RWPE2 (cell line): Measurements from ENCODE around the gene ALDH1L1.
A peak's percentile ranks its signal among the peaks of the same experiment; 100 is the strongest.

Experiments used
- ATAC-seq: fragments of 200-7000 bp; cut with Tn5 transposase; 3 replicates; pipeline ENCODE4 v1.9.1; 2021; ENCODE audit warnings: low read depth
- DNase-seq: peaks from one replicate; pipeline ENCODE4 v3.0.0-alpha.2; 2020; ENCODE audit warnings: low spot score
- H3K27ac ChIP-seq: fragments of 450-650 bp; 2 replicates; pipeline ENCODE4 v1.5.1; 2017; ENCODE audit warnings: mild to moderate bottlenecking; ENCODE audit not compliant: poor library complexity, severe bottlenecking
- H3K27me3 ChIP-seq: fragments of 250-450 bp; sonication (Bioruptor Pico); 2 replicates; pipeline ENCODE4 v1.5.1; 2021; ENCODE audit warnings: mild to moderate bottlenecking, moderate library complexity; ENCODE audit not compliant: insufficient read depth, poor library complexity, severe bottlenecking
- H3K36me3 ChIP-seq: fragments of 250-450 bp; sonication (Bioruptor Pico); 2 replicates; pipeline ENCODE4 v1.5.1; 2020; ENCODE audit warnings: low read depth, mild to moderate bottlenecking, moderate library complexity
- H3K4me1 ChIP-seq: fragments of 250-450 bp; sonication (Bioruptor Pico); 2 replicates; pipeline ENCODE4 v1.5.1; 2021; ENCODE audit warnings: mild to moderate bottlenecking, moderate library complexity; ENCODE audit not compliant: insufficient read depth, poor library complexity, severe bottlenecking
- H3K4me3 ChIP-seq: fragments of 250-450 bp; sonication (Bioruptor Pico); 2 replicates; pipeline ENCODE4 v1.5.1; 2021; ENCODE audit warnings: mild to moderate bottlenecking, moderate library complexity; ENCODE audit not compliant: severe bottlenecking
- H3K9me3 ChIP-seq: fragments of 250-450 bp; sonication (Bioruptor Pico); 2 replicates; pipeline ENCODE4 v1.5.1; 2021; ENCODE audit warnings: mild to moderate bottlenecking, moderate library complexity; ENCODE audit not compliant: severe bottlenecking
- CTCF ChIP-seq: fragments of 450-650 bp; IDR thresholded peaks from one replicate; pipeline ENCODE4 v1.5.1; 2017; ENCODE audit warnings: mild to moderate bottlenecking, moderate library complexity; ENCODE audit not compliant: poor library complexity, severe bottlenecking

Gene ALDH1L1

GRCh38 chr3:126083913-126084767, 96.2 kb downstream of the ALDH1L1 start, which contains the start of gene SLC41A3:
TSS of gene SLC41A3 (minus strand) at chr3:126084124. CDS start at chr3:126068219, 15,905 bp downstream.
- DNase-seq: peak; percentile 87
- no peaks in the 10 kb centered on the region for H3K27me3 ChIP-seq
- H3K4me1 ChIP-seq: peaks cover 13% of the 10 kb centered on the region
- ATAC-seq: peak; percentile 90
- H3K9me3 ChIP-seq: peaks cover 13% of the 10 kb centered on the region
- H3K36me3 ChIP-seq: no peaks in the 10 kb centered on the region
- peak; percentile 60 for TF ChIP-seq CTCF
- H3K4me3 ChIP-seq: peak within 1 kb of the TSS; percentile 73
- peak within 1 kb of the TSS; percentile 64 for H3K27ac ChIP-seq

GRCh38 chr3:126083511-126083912, 96.9 kb downstream of the ALDH1L1 start:
- H3K4me3 ChIP-seq: peak overlapping the region; percentile 73
- TF ChIP-seq CTCF: no peak
- H3K9me3 ChIP-seq: peaks cover 13% of the 10 kb centered on the region
- H3K4me1 ChIP-seq: peaks cover 13% of the 10 kb centered on the region
- H3K36me3 ChIP-seq: no peaks in the 10 kb centered on the region
- ATAC-seq (peak; percentile 70), DNase-seq (no peak)
- peak overlapping the region; percentile 64 for H3K27ac ChIP-seq
- no peaks in the 10 kb centered on the region for H3K27me3 ChIP-seq

DNA sequence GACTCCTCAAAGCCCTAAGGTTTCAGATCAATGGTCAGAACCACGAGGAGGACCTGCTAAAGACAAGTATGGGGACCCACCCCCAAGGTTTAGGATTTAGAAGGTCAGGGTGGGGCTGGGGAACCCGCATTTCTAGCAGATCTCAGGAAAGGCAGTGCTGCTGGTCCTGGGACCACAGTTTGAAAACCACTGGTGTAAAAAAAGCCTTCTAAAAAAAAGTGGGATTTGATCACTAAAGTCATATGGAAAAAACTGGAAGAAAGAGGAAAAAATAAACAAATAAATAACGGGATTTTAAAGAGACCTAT, 97.3 kb downstream of the ALDH1L1 start:
- TF ChIP-seq CTCF: no peak
- H3K27ac ChIP-seq: peak overlapping the region; percentile 64

DNA sequence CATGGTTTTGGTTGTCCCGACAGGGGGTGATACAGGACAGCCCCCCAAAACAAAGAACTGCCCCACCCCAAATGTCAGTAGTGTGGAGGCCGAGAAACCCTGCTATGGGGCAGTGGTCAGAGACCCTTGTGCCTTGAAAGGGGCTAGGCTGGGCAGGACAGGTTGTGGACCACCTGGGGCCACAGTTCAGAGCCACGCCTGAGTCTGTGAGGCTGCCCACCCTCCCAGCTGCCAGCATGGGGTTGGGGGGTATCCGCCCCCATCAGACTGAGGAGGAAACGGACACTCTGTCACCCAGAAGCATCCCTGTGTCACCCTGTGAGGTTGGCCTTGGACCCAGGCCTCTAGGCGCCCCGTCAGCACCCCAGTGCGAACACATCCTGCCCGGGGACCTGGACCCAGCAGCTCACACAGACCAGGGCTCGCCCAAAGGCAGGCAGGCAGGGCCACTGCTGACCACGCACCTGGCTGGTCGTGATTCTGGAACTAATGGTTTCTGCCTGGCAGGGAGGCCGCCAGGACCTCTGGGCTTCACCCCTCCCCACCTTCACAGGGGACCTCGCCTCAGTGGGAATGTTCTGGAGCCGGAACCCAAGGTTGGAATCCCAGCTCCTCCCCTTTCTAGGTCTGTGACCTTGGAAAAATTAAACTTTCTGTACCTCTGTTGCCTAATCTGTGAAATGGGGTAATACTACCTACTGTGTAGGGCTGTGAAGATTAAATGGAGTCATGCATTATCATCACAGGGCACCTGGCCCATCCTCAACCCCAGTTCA, 97.8 kb downstream of the ALDH1L1 start:
- no peaks in the 10 kb centered on the region for H3K36me3 ChIP-seq
- TF ChIP-seq CTCF: no peak
- DNase-seq (no peak), ATAC-seq (no peak)
- H3K4me3 ChIP-seq: no peak overlapping the region
- H3K9me3 ChIP-seq: peaks cover 4% of the 10 kb centered on the region
- H3K27me3 ChIP-seq: no peaks in the 10 kb centered on the region
- H3K27ac ChIP-seq: peak overlapping the region; percentile 64
- H3K4me1 ChIP-seq: peaks cover 13% of the 10 kb centered on the region

More for the DNA sequence above, 97.3 kb downstream of the ALDH1L1 start:
- Histone ChIP-seq H3K36me3 (no peaks in the 10 kb centered on the region), H3K4me1 (peaks cover 13% of the 10 kb centered on the region), H3K4me3 (peak overlapping the region; percentile 73), H3K27me3 (no peaks in the 10 kb centered on the region), H3K9me3 (peaks cover 10% of the 10 kb centered on the region)
- ATAC-seq (no peak), DNase-seq (no peak)
